Gastroesophageal sphincter (tissue), 3 donors: Measurements from ENCODE around the gene LCP1.

ENCODE experiments used
- CTCF ChIP-seq, 4 experiments: fragments of 200-600 bp in 2 of 4; fragments of 450-650 bp in 2 of 4; sonication (generic) in 1 of 4; IDR thresholded peaks; one replicate each; pipeline ENCODE4 v1.5.1; 2017 to 2019; ENCODE audit warnings: antibody characterized with exemption in 4 of 4, mild to moderate bottlenecking in 2 of 4, moderate library complexity in 2 of 4
- EP300 ChIP-seq: sonication (generic); formaldehyde crosslinking; IDR thresholded peaks from one replicate; pipeline ENCODE4 v1.6.1; 2017; ENCODE audit warnings: antibody characterized with exemption, mild to moderate bottlenecking
- POLR2A ChIP-seq, 2 donors: fragments of 450-650 bp; IDR thresholded peaks; one replicate each; pipeline ENCODE4 v1.6.1; 2017; ENCODE audit warnings: antibody characterized with exemption in 2 of 2, mild to moderate bottlenecking in 2 of 2, moderate library complexity in 1 of 2

- TF ChIP-seq POLR2A (IDR thresholded peaks at IDR 0.05) (no peak), EP300 (no peak), CTCF (IDR thresholded peaks at IDR 0.05) (no peak)
Measured at GRCh38 chr13:46097663-46098062, 84.3 kb downstream of the LCP1 start.
